B cell (primary cell): ENCODE results near the gene EFCC1. TPM values are rescaled to one million over a fixed set of nuclear protein-coding genes. Genes with fewer than 3 reads are reported as not detected.

Experiments
- ATAC-seq: fragments of 200-7000 bp; cut with Tn5 transposase; one replicate; pipeline ENCODE4 v1.10.0; 2021; ENCODE audit warnings: low read depth, mild to moderate bottlenecking, moderate number of reproducible peaks, moderate library complexity
- CTCF ChIA-PET: fragments of 350-600 bp; sonication (Branson Sonifier 250); formaldehyde crosslinking; loops from one replicate; lab custom pipeline; 2021; ENCODE audit warnings: antibody characterized with exemption, inconsistent platforms; lab: Charles Lee
- POLR2A ChIA-PET: fragments of 350-600 bp; sonication (Branson Sonifier 250); formaldehyde crosslinking; loops from one replicate; lab custom pipeline; 2021; ENCODE audit warnings: antibody characterized with exemption; lab: Charles Lee
- DNase-seq: peaks from one replicate; pipeline ENCODE4 v3.0.0; 2013
- H2AFZ ChIP-seq: 2 replicates; pipeline ENCODE4 v1.6.1; 2012; ENCODE audit warnings: mild to moderate bottlenecking, low read depth, low read length; ENCODE audit not compliant: insufficient read depth, poor library complexity, severe bottlenecking
- H3K27ac ChIP-seq, 2 donors: 1 replicate in 1 of 2; 2 replicates in 1 of 2; pipeline ENCODE4 v1.5.1; 2012 to 2013; ENCODE audit warnings: low read length in 2 of 2, mild to moderate bottlenecking in 2 of 2, moderate library complexity in 1 of 2
- H3K27me3 ChIP-seq, 4 experiments: fragments of 200-600 bp in 1 of 4; sonication (generic) in 1 of 4; replicated peaks in 1 of 4; 1 replicate in 2 of 4; 2 replicates in 2 of 4; pipeline versions ENCODE4 v1.6.1 to v1.7.0; 2013 to 2016; ENCODE audit warnings: low read length in 3 of 4, mild to moderate bottlenecking in 2 of 4, mixed read lengths in 1 of 4, moderate library complexity in 1 of 4; ENCODE audit not compliant: insufficient read depth in 4 of 4, control insufficient read depth in 3 of 4; ENCODE audit errors: control extremely low read depth in 1 of 4
- H3K36me3 ChIP-seq, 2 experiments: replicated peaks in 1 of 2; 1 replicate in 1 of 2; 2 replicates in 1 of 2; pipeline versions ENCODE4 v1.6.1 to v1.7.1; 2013; ENCODE audit warnings: low read length in 1 of 2; ENCODE audit not compliant: insufficient read depth in 2 of 2, control insufficient read depth in 1 of 2; ENCODE audit errors: control extremely low read depth in 1 of 2, extremely low read depth in 1 of 2
- H3K4me1 ChIP-seq, 2 donors: fragments of 200-600 bp in 1 of 2; sonication (generic) in 1 of 2; 1 replicate in 1 of 2; 2 replicates in 1 of 2; pipeline versions ENCODE4 v1.5.1 to v1.6.1; 2013 to 2017; ENCODE audit warnings: low read length in 2 of 2; ENCODE audit not compliant: control insufficient read depth in 2 of 2, insufficient read depth in 2 of 2
- H3K4me2 ChIP-seq: replicated peaks from 2 replicates; pipeline ENCODE3; 2012; ENCODE audit warnings: mild to moderate bottlenecking, low read depth, low read length; ENCODE audit not compliant: poor library complexity, severe bottlenecking
- H3K4me3 ChIP-seq, 5 experiments: fragments of 200-600 bp in 1 of 5; sonication (generic) in 1 of 5; 1 replicate in 3 of 5; 2 replicates in 2 of 5; pipeline versions ENCODE4 v1.5.1 to v1.7.0; 2011 to 2016; ENCODE audit warnings: low read length in 4 of 5, mild to moderate bottlenecking in 4 of 5, low read depth in 2 of 5, control low read depth in 1 of 5, moderate library complexity in 1 of 5; ENCODE audit not compliant: insufficient read depth in 1 of 5; ENCODE audit errors: control extremely low read depth in 1 of 5, extremely low read depth in 1 of 5
- H3K79me2 ChIP-seq: fragments of 200-600 bp; sonication (generic); one replicate; pipeline ENCODE4 v1.6.0; 2016; ENCODE audit warnings: low read length; ENCODE audit not compliant: control insufficient read depth, insufficient read depth
- H3K9ac ChIP-seq: fragments of 200-600 bp; sonication (generic); 2 replicates; pipeline ENCODE4 v1.6.1; 2017; ENCODE audit warnings: mild to moderate bottlenecking, low read length, moderate library complexity
- H3K9me3 ChIP-seq, 3 donors: one replicate each; pipeline versions ENCODE4 v1.6.1 to v1.7.1; 2013; ENCODE audit warnings: low read length in 2 of 3; ENCODE audit not compliant: control insufficient read depth in 2 of 3, insufficient read depth in 1 of 3; ENCODE audit errors: control extremely low read depth in 1 of 3
- H4K20me1 ChIP-seq: 2 replicates; pipeline ENCODE4 v1.6.0; 2012; ENCODE audit warnings: mild to moderate bottlenecking, low read length; ENCODE audit not compliant: insufficient read depth, control insufficient read depth, poor library complexity, severe bottlenecking
- H3K27ac Mint-ChIP-seq: one replicate; pipeline ENCODE4 v1.8.0; 2021; ENCODE audit warnings: mixed read lengths
- H3K27me3 Mint-ChIP-seq: one replicate; pipeline ENCODE4 v1.8.0; 2021; ENCODE audit warnings: mixed read lengths
- H3K4me1 Mint-ChIP-seq: one replicate; pipeline ENCODE4 v1.8.0; 2021; ENCODE audit warnings: mixed read lengths
- H3K4me3 Mint-ChIP-seq: one replicate; pipeline ENCODE4 v1.8.0; 2021; ENCODE audit warnings: mixed read lengths
- H3K9me3 Mint-ChIP-seq: one replicate; pipeline ENCODE4 v1.8.0; 2022; ENCODE audit warnings: mixed read lengths; ENCODE audit not compliant: insufficient read depth
- EZH2 ChIP-seq: IDR thresholded peaks from 2 replicates; pipeline ENCODE4 v1.6.1; 2012; ENCODE audit warnings: borderline replicate concordance, low read depth, mild to moderate bottlenecking, moderate library complexity, low read length; ENCODE audit not compliant: insufficient read depth, poor library complexity, severe bottlenecking
- WGBS: methylation state at CpG from one replicate; pipeline ENCODE4 v1.1.5; 2013; ENCODE audit warnings: missing lambda C conversion rate; ENCODE audit not compliant: insufficient coverage; 5-methylcytosine and 5-hydroxymethylcytosine counted together
- intact Hi-C: fragments of 100-400 bp; cut with micrococcal nuclease; formaldehyde crosslinking; loops from one replicate; pipeline ENCODE4 v1.10.0; 2022
- polyA plus RNA-seq: library from polyadenylated mRNA; depleted of rRNA; stranded (reverse); fragments of >200 nt; gene quantifications from 2 replicates; pipeline ENCODE4 v1.2.3, GENCODE V29; 2012
- total RNA-seq, 2 donors: library from RNA; stranded (reverse); fragments of 120-200 nt in 1 of 2; gene quantifications; 1 replicate in 1 of 2; 2 replicates in 1 of 2; pipeline versions ENCODE4 v1.2.3 to v1.2.4, GENCODE V29; 2013 to 2022
- TF ChIP-seq, protein P1 (sequence below): fragments of 200-600 bp; IDR thresholded peaks from one replicate; pipeline ENCODE4 v1.8.0; 2022; ENCODE audit warnings: antibody characterized with exemption, mild to moderate bottlenecking

EFCC1 gene
- total and polyA plus RNA-seq, 2 donors (not counting 1 experiment from before 2014, with no cell fraction given), result 0.06 TPM; not detected in 1

DNA sequence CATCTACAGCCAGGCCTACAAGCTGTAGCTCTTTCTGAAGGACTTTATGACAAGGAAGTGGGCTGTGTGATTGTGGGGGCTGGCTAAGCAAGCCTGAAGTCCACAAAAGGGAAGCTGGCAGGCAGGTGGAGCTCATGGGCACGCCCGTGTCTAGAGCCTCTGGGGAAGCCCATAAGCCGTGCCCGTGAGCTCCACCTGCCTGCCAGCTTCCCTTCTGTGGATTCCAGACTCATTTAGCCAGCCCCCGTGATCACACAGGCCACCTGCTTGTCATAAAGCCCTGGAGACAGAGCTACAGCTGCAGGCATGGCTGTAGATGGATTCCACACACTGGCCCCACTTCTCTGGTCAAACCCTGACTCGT is 15.2 kb downstream of the EFCC1 start:
- POLR2A ChIA-PET, result interaction anchor here (0.5 to 2.7 kb wide), 8 partner anchors 11 to 262 kb away, joined by 3 to 19 read pairs (median 4); partner anchors contain the start of genes COPG1 and HMCES
- peak overlapping the region in 3 of 5 experiments; percentile 5 to 28 (median 18) for H3K4me3 ChIP-seq
- H2AFZ ChIP-seq, result peak overlapping the region; percentile 69
- no peaks in the 10 kb centered on the region for H3K79me2 ChIP-seq
- peak overlapping the region; percentile 85 to 96 for H3K27ac ChIP-seq
- peaks cover 33 to 35% of the 10 kb centered on the region in 2 donors for H3K4me1 ChIP-seq
- CTCF ChIA-PET, result interaction anchor here (0.7 to 9.1 kb wide), 17 partner anchors 9 to 307 kb away, joined by 3 to 134 read pairs (median 7); partner anchors contain the start of gene CFAP92
- ATAC-seq (peak; percentile 86), DNase-seq (peak; percentile 92)
- H3K4me1 Mint-ChIP-seq, result peaks cover 41% of the 10 kb centered on the region
- peak overlapping the region; percentile 97 for H3K27ac Mint-ChIP-seq
- H4K20me1 ChIP-seq, result no peaks in the 10 kb centered on the region
- peak overlapping the region; percentile 70 for H3K4me2 ChIP-seq
- peaks cover 0 to 11% (median 0%) of the 10 kb centered on the region in 3 donors for H3K9me3 ChIP-seq
- 2% methylated on average over 5 of the region's 6 CpGs for WGBS
- intact Hi-C loops, result loop anchor here (1.0 to 2.0 kb wide), 4 partner anchors 11 to 232 kb away; partner anchors contain the start of genes CFAP92 and COPG1
- no peak for TF ChIP-seq EZH2
- TF ChIP-seq, protein P1, sequence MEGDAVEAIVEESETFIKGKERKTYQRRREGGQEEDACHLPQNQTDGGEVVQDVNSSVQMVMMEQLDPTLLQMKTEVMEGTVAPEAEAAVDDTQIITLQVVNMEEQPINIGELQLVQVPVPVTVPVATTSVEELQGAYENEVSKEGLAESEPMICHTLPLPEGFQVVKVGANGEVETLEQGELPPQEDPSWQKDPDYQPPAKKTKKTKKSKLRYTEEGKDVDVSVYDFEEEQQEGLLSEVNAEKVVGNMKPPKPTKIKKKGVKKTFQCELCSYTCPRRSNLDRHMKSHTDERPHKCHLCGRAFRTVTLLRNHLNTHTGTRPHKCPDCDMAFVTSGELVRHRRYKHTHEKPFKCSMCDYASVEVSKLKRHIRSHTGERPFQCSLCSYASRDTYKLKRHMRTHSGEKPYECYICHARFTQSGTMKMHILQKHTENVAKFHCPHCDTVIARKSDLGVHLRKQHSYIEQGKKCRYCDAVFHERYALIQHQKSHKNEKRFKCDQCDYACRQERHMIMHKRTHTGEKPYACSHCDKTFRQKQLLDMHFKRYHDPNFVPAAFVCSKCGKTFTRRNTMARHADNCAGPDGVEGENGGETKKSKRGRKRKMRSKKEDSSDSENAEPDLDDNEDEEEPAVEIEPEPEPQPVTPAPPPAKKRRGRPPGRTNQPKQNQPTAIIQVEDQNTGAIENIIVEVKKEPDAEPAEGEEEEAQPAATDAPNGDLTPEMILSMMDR, result peak; percentile 41
- no peaks in the 10 kb centered on the region for H3K27me3 Mint-ChIP-seq
- peak overlapping the region; percentile 47 for H3K9ac ChIP-seq
- H3K4me3 Mint-ChIP-seq, result peak overlapping the region; percentile 79
- no peaks in the 10 kb centered on the region for H3K9me3 Mint-ChIP-seq
- no peaks in the 10 kb centered on the region for H3K36me3 ChIP-seq
- no peaks in the 10 kb centered on the region for H3K27me3 ChIP-seq
